Daoy (cell line): ENCODE data around the gene SULT1C4. TPM values are rescaled to one million over a fixed set of nuclear protein-coding genes. Genes with fewer than 3 reads are reported as not detected.
"Not testable (repeated sequence)": the region's sequence is repeated elsewhere in the genome, so short reads cannot be mapped to it uniquely, and the experiment has no call there.

ENCODE experiments used
- DNase-seq: peaks from one replicate; pipeline ENCODE4 v3.0.0-alpha.2; 2015; ENCODE audit warnings: low read depth
- total RNA-seq: library from RNA; depleted of rRNA; stranded (reverse); fragments of >200 nt; shearing (Covaris generic); gene quantifications from 2 replicates; pipeline ENCODE4 v1.2.3, GENCODE V29; 2014; rRNA removed

The SULT1C4 gene
- total RNA-seq, result not detected in 2 replicates

DNA sequence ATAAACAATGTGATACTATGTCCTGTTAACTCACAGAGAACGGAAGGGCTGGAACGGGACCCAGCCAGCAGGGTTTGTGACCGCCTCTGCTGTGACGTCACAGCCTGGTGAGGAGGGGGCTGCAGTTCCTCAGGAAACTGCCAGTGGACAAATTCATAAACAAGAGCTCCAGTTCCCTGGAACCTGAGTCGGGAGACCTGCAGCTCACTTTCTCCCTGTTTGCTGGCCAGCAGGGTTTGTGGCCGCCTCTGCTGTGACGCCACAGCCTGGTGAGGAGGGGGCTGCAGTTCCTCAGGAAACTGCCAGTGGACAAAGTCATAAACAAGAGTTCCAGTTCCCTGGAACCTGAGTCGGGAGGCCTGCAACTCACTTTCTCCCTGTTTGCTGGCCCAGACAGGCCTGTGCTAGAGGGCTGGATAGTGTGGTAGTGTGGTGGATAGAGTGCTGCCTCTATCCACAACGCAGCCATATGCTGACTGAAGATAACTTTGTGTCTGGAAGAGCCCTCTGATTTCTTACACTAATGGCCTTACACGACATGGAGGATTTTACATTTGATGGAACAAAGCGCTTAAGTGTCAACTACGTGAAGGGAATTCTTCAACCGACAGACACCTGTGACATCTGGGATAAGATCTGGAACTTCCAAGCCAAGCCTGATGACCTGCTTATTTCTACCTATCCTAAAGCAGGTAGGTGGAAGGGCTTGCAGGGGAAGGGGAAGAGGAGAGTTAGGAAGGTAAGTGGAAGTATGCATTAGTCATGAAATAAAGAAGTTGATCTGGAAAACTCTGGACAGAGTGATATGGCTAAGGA lies at the start of gene SULT1C4:
Gene SULT1C4, plus strand, starts transcription at position 140 of the 816 bp plus-strand sequence. Its CDS starts 384 bp downstream, at position 524.
- no peak for DNase-seq

GRCh38 chr2:108329771-108330170 lies 48.0 kb upstream of the SULT1C4 start:
- DNase-seq, result no peak

DNA sequence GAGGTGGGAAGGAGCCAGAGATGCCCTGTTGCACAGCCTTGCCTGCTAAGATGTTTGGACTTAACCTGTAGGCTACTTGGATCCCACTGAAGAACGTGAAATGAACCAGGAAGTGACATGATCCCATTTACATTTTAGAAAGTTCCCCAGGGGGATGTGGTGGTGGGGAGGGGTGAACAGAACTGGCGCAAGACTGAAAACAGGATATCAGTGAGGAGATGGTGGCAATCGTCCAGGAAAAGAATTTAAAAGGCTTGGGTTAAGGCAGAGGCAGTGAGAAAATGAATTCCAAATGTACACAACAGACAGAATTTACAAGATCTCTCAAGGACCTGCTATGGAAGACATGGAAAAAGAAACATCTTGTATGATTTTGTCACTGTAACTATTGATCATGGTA lies 46.8 kb upstream of the SULT1C4 start:
- DNase-seq, result no peak

DNA sequence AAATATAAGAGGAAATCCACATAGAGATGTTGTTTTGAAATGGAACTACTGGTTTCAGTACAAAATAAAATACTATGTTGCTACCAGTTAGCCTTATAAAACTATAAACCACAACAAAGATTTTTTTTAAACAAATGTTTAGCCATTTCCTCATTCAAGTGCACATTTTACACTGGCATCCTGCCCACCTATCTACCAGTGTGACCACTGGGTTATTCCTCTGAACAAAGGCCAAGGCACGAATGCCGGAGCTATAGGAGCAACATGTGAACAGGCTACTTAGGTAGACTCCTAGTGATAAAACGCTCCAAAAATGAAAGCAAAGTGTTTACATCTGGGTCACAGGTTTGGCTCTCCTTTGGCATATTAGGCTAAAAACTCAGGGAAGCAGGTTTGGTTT lies 31.8 kb upstream of the SULT1C4 start:
- no peak for DNase-seq

DNA sequence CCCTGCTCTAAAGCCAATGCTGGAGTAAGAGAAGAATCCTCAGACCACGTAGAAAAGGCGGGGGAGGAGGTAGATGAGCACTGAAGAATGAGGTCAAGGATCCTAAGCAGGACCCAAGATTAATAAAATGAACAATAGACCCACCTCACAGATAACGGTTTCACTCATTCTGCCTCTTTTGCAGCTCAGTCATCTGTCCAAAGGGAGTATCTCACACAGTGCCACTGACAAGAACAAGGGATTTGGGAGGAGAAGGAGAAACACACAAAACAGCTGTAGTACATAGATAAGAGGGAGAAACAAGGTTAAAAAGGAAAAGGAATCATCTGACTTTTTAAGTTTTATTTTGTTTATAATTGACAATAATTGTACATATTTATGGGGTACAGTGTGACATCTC lies 30.9 kb upstream of the SULT1C4 start:
- DNase-seq, result no peak

GRCh38 chr2:108347786-108348185 lies 30.0 kb upstream of the SULT1C4 start:
- no peak for DNase-seq

GRCh38 chr2:108348816-108349570 lies 28.8 kb upstream of the SULT1C4 start:
- no peak for DNase-seq

DNA sequence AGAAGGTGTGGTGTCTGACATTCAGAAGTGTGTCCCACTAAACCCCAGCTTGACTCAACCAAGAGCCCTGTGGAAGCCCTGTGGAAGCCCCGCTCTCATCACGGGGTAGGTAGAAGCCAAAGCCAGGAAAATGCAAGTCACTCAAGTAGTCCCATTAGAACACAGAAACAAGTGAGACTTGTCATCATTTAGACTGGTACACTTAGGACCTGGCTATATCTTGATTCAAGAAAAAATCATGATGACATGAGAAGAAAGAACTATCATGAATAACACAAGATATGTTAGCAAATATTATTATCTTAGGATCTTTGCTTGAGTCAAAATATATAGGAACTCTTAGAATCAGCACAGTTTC lies 28.2 kb upstream of the SULT1C4 start:
- no peak for DNase-seq

GRCh38 chr2:108351889-108352288 lies 25.9 kb upstream of the SULT1C4 start:
- DNase-seq, result no peak

GRCh38 chr2:108354136-108354535 lies 23.6 kb upstream of the SULT1C4 start:
- DNase-seq, result no peak

- DNase-seq, result peak; percentile 6
Measured at GRCh38 chr2:108355906-108356734, 21.6 kb upstream of the SULT1C4 start.

GRCh38 chr2:108359336-108359735 lies 18.4 kb upstream of the SULT1C4 start:
- not testable (repeated sequence) for DNase-seq

- DNase-seq, result no peak
Measured at GRCh38 chr2:108360776-108361468, 16.8 kb upstream of the SULT1C4 start.

- peak; percentile 11 for DNase-seq
Measured at GRCh38 chr2:108363024-108363907, 14.5 kb upstream of the SULT1C4 start.

- DNase-seq, result no peak
Measured at GRCh38 chr2:108363908-108364225, 13.9 kb upstream of the SULT1C4 start.

DNA sequence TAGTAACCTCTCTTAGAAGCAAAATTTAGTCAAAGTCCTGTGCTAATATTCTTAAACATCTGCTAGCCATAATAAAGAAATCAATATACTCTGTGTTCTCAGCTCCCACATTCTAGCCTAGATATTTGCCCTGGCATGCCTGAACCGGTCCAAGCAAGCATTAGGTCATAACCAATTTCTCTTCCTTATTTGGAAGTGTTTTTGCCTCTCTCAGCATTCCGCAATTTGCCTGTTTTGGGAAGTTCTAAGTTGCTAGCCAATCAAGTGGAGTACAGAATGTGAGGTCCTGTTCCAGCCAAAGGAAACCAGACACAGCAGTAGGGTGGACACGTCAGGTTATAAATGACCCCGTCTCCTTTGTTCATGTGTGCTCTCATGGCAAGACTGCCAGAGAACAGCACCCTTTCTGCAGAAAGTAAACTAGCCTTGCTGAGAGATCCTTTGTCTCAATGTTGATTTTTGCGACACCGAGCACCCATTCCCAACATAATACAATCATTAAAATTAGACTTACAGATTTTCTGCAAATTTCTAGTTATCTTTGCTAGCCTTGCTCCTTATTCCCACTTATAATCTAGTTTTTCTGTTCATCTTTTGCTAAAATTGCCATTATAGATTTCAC lies 13.0 kb upstream of the SULT1C4 start:
- DNase-seq, result no peak

DNA sequence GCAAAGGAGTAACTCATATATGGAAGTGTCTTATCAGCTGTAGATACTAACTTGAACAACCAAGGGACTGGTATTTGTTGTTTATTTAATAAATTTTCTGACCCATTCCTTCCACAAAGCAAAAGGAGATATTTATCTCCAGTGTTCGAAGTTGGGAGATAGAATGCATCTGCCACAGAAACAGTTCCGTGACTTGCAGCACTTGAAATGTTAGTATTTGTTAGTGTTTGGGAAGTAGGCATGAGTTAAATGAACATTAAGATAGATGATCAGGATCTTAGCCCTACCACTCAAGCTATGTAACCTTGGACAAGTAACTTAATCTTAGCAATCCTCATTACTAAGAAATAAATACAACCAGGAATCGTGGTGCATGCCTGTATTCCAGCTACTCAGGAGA lies 12.1 kb upstream of the SULT1C4 start:
- DNase-seq, result no peak

DNA sequence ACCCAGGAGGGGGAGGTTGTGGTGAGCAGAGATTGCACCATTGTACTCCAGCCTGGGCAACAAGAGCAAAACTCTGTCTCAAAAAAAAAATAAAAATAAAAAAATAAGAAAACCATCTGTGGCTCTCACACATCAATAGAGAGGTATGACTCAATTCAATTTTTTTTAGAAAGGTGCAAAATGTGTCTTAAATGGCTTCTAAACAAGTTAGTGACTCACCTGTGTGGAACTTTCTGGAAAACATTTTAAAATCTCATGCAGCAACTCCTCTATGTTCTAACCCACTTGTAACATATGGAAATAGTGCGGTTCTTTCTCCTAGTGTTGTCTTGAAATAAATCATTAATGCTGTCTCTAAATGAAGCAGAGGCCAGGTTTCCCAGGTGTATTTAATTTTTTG lies 10.7 kb upstream of the SULT1C4 start:
- DNase-seq, result no peak

DNA sequence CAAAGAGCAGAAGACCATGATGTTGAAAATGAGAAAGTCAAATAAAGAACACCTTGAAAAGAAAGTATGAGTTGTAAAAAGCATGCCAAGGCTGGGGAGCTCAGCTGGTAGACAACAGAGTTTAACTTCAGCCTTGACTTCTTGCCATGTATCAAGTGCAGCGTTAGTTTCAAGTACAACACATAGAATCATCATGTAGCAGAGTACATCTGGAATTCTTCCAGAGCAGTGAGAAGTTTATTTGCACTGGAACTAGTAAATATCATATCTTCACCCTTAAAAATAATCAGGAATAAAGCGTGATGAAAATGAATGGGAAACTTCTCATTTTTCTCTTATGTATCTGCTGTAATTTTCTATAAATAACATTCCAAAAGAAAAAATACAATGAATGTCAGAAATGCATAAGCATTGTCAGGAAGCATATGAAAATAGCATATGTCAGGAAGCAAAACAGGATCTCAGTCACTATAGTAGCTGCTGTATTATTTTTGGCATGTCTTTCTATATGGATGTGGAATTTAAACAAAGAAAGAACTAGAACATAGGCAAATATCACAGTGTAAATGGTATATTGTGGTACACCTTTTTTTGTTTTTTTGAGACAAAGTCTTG lies 10.1 kb upstream of the SULT1C4 start:
- no peak for DNase-seq

- DNase-seq, result no peak
Measured at GRCh38 chr2:108369153-108369552, 8.6 kb upstream of the SULT1C4 start.
